NCI-H1105 treated with DMSO at 0.1 percent for 48 hours (cell line): ENCODE measurements around the gene INHA.

Experiments used
- DNase-seq: peaks from one replicate; lab custom pipeline; 2025; lab: John Stamatoyannopoulos, UW

The INHA gene

DNA sequence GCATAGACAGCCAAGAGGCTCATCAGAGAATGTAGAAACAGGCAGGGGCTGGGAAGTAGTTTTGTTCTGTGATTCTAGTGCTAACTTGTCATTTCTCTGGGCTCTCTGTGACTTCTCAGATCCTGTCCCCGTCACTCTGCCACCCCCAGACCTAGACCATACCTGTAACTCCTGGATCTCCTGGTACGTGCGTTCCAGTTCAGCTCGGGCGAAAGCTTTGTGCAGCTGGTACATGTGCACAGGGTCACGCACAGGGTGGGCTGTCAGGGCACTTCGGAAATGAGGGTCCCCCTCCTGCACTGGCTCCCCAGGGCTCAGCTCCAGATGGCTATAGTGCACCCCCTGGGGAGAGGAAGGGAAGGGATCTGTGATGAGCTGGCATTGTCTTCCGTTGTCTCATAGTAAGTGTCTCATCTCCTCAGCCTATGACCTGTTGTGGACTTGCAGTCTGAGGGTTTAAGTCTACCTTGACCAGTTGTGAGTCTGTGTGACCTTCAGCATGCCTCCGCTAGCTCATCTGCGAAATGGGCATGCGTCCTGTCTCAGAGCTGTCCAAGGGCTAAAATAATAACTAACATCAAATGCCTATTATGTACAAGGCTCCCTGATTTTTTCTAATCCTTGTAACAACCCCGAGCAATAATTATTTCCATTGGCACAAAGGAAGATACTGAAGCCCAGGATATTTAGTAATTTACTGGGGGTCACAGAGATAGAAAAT, 31.2 kb upstream of the INHA start:
- DNase-seq: no peak

DNA sequence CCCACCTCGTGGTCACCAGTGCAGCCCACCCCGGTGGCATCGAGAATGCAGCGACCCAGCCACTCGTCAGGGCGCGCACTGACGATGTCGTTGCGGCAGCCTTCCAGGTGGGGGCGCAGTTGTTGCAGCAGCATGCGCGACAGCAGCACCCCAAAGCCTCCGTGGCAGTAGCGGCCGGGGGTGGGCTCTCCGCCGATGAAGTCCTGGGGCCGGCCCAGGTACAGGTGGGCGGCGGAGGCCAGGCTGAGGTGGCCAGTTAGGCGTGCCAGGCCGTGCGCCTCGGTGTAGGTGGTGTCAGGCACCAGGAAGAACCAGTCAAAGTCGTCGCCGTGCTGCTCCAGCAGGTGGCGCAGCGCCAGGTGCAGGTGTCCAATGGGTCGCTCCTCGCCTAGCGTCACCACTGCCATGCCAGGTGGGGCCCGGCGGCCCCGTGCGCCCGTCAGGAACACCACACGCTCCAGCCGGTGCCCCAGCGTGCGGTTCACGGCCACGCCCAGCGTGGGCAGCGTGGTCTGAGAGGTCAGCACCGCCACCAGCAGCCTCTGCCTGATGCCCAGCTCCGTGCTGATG, 30.4 kb upstream of the INHA start:
- DNase-seq: peak; percentile 77

DNA sequence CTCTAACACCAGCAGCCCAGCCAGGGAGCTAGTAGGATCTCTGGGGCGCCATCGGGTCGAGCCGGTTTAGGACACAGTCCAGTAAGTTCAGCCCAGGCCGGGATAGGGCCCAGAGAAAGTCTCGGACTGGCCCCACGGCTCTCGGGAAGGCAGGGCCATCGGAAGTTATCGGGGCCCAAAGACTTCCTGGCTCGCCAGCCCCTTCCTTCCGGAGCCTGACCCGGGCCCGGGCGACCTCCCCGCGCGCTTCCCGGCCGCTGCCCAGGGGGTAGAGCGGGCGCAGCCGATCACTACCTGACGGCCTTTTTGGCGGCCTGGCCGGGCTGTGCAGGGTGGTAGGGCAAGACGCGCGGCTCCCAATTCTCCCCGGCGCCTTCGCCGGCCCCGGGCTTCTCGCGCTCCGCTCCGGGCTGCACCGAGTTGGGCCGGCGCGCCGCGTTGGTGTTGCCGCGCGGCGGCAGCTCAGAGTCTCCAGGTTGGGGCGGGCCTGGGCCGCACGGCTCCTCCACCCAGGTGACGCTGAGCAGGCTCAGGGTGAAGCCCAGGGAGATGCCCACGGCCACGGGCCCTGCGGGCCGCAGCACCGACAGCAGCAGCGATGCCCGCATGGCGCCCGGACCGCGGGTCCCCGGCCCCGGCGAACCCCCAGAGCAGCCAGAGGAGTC, 29.0 kb upstream of the INHA start:
- no peak for DNase-seq

DNA sequence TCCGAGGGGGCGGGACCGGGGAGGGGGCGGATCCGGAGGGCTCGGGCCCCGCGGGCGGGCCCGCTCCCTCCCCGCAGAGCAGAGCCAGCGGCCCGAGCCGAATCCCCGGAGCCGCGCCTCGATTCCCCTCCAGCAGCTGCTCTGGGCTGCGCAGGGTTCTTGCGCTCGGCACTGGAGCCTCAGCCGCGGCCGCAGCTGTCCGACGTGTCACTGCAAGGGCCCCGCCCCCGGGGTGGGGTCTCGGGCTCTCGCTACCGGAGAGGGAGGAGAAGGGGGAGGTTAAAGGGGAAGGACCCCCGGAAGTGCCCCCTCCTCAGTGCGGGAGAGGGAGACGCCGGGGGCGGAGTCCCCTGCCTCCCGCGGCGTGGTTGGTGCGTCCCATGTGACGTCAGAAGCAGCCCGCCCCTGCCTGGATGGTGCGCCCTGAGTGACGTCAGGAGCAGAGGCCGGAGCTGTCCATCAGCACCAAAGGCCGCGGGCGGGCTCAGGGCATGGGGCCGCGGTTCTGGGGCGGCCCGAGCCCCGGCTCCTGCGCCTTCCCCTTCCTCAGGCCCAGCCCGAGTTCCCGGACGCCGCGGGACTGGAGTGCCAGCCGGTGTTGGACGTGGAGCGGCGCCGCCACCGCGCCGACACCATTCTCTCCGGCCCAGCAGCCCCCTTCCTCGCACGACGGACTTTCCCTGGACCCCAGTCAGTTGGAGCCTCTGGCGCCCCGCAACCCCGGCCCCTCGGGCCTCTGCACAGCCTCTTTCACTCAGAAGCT, 28.3 kb upstream of the INHA start, which contains the start of the genes CHPF and TMEM198:
Gene CHPF, minus strand, starts transcription at position 214 of the 763 bp plus-strand sequence. CDS start 271 bp downstream, outside the sequence.
Gene TMEM198, plus strand, starts transcription at position 433 of the 763 bp plus-strand sequence. CDS start 700 bp downstream, outside the sequence.
- peak; percentile 94 for DNase-seq

DNA sequence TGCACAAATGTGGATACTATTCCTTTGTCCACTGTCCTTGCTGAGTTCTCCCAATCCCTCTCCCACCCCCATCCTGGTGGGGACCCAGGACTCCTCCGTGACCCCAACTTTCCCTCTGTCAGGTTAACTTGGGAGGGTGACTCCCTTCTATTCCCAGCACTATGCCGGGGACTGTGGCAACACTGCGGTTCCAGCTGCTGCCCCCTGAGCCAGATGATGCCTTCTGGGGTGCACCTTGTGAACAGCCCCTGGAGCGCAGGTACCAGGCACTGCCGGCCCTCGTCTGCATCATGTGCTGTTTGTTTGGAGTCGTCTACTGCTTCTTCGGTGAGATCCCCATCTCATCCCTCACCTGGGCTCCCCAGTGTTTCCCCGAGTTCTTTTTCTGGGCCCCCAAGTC, 27.5 kb upstream of the INHA start:
- no peak for DNase-seq

DNA sequence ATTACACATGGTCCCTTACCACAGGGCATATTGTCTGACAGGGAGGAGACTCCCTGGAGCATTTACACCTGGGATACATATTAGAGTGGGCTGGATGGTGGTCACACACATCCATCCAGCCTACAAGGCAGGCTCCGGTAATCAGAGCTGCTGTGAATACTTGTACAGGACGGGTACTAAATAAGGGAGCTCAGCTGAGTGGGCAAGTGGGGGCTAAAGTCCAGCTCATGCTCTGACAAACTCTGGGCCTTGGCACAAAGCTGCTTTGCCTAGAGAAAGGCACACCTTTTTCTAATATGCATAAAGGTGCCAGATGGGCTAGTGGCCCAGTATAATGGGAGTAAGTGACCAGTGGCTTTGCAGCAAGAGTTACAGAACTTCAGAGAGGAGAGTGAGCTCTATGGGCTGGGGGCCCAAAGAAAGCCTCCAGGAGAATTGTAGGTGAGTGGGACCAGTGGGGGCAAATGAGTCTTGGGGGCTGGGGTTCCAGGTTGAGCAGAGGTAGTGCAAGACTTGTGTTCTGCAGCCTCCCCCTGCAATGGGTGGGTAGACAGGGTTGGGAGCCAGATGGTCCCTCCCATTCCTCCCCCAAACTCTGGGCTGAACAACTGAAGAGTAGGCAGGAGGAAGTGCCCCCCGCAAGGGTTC, 26.7 kb upstream of the INHA start:
- no peak for DNase-seq

DNA sequence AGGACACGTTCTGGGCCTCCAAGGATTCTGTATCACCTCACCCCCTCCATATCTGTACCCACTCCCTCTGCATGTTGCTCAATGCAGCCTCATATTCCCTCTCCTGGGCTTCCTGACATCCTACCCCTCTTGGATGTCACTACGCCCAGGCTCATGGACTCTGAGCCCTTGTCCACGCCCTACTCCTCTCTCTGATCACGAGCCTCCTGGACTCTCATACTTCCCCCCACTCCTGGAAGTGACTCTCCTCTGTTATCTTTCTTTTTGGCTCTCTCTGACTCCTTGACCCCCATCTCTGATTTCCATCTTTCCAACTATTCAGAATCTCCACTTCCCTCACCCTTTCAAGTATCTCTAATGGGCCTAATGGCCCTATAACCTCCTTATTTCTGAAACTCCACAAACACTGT, 26.2 kb upstream of the INHA start:
- DNase-seq: no peak

DNA sequence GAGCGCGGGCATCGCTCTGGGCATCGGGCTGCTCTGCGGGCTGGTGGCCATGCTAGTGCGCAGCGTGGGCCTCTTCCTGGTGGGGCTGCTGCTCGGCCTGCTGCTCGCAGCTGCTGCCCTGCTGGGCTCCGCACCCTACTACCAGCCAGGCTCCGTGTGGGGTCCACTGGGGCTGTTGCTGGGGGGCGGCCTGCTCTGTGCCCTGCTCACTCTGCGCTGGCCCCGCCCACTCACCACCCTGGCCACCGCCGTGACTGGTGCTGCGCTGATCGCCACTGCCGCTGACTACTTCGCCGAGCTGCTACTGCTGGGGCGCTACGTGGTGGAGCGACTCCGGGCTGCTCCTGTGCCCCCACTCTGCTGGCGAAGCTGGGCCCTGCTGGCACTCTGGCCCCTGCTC, 24.5 kb upstream of the INHA start:
- DNase-seq: no peak

DNA sequence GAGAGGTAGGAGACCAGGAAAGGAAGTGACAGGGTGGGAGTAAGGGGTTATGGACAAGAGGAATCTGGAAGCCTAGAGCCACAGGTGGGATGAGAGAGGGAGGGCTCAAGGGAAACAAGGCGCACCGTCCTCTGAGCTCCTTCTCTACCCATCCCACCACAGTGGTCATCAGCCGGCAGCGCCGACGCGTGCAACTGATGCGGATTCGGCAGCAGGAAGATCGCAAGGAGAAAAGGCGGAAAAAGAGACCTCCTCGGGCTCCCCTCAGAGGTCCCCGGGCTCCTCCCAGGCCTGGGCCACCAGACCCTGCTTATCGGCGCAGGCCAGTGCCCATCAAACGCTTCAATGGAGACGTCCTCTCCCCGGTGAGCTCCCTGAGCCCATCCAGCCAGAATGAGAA, 23.1 kb upstream of the INHA start:
- DNase-seq: no peak

DNA sequence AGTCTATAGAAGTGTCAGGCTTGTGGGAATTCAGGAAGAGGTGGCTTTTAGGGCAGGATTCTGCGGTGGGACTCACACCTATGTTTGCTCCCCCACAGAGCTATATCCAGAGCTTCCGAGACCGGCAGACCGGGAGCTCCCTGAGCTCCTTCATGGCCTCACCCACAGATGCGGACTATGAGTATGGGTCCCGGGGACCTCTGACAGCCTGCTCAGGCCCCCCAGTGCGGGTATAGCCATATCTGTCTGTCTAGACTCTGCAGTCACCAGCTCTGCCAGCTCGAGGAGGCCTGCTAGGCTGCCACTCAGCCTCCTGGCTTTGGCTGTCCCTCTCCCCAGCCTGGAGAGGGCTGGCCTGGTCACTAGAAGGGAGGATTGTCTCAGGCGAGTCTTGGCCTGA, 22.5 kb upstream of the INHA start:
- DNase-seq: no peak

DNA sequence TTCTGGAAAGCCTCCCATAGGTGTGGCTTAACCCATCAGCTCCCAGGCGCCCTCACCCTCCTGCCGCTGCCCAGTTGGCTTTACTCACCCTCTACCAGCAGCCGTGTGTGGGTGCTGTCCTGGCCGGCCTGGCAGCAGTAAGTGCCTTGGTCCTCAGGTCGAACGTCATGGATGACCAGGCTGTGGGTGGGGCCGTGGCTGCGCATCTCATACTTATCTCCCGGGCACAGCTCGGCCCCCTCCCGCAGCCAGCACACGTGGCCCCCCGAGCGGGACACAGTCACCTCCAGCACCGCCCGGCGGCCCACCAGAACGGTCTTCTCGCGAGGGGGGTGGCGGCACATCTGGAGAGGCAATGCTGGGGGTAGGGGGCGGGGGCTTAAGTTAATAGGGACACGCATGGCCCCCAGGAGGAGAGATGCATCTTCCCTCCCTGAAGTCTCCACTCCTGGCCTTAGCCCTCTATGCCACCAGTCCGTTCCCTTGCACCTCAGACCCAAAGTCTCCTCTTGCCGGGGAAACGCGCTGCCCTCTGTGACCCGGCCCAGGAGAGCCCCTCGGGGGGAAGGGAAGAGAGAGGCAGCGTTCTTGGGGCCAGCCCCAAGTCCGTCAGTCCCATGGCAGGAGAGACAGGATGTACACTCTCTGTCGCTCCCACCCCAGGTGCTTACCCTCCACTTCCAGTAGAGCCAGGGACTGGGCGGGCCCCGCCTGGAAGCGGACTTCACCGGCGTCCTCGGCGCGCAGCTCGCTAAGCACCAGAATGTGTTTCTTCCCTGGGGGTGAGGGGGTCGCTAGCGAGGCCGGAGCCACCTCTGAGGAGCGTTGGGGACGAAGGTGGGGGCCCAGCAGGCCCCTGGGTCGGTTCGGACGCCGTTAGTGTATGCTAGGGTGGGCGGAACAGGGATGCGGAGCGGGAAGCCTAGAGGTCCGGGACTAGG, 20.4 kb upstream of the INHA start:
- peak; percentile 68 for DNase-seq

DNA sequence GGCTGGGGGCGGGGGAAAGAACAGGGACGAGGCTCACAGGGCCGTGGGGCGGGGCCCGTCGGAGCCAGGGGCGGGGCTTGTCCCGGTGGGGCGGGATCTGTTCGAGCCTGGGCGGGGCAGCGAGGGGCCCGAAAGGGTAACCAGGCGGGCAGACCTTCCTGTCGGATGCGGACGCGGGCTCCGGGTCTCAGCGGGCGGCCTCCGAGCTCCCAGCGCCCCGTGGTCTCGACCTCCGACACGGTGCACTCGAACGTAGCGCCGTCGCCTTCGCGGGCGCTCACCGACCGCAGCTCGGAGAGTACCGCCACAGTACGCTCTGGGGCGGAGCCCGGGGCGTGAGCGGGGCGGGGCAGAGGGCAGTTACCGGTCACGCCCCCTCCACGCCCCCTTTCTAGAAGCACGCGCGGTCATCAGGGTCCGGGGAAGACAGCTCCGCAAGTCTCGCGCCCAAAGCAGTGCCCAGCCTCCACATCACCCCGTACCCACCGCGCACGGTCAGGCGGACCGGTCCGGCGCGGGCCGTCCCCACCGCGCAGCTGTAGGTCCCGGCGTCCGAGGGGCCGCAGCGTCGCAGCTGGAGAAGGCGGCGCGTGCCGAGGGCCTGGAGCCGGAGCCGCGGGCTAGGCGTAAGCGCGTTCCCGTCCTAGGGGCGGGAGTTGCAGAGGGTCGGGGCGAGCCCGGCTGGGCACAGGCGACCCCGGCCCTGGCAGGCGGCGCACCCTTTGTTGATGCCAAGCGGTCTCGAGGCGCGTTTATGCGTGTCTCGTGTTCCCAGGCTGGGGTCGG, 19.5 kb upstream of the INHA start:
- DNase-seq: peak; percentile 77

DNA sequence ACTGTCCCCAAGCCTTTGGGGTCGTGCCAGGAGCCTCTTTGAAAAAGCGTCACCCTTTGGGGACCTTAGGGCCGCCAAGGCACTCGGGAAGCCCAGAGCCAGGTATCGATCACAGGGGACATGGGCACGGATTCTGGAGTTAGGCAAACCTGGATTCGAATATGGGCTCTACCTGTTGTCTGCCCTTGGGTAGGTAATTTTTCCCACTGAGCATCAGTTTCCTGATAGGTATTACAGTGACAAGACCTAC, 19.0 kb upstream of the INHA start:
- no peak for DNase-seq

DNA sequence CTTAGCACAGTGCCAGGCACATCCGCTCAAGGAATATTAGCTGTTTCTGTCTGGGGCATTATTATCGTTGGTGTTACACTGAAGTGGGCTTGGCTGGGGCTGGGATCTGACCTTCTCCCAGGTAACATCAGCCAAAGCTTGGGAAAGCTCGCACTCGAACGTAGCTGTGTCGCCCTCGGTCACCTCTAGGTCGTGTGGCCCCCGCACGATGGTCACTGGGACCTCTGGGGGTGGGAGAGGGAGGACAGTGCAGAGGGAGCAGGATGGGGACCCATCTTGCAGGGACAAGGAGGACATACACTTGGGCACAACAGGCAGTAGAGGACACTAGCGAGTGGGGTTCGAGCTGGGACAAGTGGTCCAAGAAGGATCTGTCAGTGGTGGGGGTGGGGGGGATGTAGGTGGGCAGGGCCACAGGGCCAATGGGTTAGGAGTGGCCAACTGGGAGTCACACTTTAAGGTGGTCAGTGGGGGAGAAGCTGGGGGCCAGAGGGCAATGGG, 18.6 kb upstream of the INHA start:
- no peak for DNase-seq

DNA sequence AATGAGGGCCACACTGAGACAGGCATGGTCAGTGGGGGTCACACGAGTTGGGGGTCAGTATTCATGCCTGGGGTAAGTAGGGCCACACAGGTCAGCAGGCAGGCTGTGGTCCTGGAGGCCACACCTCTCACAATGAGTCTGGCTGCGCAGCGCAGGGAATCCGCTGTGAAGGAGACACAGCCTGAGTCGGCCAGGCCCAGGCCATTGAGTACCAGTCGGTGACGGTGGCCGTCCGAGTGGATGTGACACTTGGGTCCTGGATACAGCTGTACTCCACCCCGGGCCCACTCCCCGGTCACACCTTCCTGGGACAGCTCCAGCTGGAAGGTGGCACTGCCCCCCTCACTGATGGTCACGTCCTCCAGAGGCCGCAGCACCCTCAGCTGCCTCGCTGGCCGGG, 17.8 kb upstream of the INHA start:
- no peak for DNase-seq

DNA sequence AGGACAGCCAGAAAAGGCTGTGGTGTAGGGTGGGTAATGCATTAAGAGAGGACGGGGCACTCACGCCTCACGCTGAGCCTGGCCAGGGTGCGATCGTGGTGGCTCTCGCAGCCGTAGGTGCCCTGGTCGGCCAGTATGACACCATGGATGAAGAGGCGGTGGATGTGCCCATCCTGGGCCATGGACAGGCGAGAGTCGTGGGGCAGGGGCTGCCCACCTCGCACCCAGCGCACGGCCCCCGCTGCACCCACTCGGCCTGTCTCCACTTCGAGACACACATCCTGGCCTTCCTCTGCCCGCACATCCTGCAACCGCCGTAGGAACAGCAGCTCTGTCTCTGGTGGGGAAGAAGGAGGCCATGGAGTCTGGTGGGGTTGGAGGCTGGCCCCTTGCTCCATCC, 16.2 kb upstream of the INHA start:
- DNase-seq: no peak

DNA sequence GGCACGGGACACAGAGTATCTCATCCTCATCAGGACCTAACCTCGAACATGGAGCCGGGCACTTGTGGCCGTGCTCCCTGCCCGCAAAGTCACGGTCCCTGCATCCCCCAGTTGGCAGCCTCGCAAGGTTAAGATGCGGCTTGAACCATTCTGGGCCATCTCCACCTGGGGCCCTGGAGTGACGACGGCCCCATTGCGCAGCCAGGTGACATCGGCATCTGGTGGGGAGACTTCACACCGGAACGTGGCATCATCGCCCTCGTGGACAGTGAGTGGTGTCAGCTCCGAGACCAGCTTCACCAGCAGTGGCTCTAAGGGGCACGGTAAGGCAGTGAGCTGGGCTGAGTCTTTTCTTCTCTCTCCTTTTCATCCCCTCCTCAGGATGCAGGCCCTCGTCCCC, 15.7 kb upstream of the INHA start:
- no peak for DNase-seq

DNA sequence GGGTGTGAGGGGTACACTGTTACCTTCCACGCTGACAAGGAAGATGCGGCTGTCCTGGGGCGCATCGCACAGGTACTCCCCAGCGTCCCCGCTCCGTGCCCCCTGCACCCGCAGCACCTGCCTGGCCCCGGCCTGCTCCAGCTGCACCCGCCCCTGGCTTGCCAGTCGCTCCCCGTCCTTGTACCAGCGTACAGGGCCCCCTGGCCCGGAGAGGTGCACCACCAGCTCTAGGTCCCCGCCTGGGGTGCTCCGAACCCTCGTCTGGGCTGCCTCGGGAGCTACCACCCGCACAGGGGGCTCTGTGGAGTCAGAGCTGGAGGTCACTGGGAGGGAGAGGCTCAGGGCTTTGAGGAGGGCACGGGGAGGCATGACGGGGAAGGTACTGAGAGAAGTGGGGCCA, 14.8 kb upstream of the INHA start:
- DNase-seq: no peak

DNA sequence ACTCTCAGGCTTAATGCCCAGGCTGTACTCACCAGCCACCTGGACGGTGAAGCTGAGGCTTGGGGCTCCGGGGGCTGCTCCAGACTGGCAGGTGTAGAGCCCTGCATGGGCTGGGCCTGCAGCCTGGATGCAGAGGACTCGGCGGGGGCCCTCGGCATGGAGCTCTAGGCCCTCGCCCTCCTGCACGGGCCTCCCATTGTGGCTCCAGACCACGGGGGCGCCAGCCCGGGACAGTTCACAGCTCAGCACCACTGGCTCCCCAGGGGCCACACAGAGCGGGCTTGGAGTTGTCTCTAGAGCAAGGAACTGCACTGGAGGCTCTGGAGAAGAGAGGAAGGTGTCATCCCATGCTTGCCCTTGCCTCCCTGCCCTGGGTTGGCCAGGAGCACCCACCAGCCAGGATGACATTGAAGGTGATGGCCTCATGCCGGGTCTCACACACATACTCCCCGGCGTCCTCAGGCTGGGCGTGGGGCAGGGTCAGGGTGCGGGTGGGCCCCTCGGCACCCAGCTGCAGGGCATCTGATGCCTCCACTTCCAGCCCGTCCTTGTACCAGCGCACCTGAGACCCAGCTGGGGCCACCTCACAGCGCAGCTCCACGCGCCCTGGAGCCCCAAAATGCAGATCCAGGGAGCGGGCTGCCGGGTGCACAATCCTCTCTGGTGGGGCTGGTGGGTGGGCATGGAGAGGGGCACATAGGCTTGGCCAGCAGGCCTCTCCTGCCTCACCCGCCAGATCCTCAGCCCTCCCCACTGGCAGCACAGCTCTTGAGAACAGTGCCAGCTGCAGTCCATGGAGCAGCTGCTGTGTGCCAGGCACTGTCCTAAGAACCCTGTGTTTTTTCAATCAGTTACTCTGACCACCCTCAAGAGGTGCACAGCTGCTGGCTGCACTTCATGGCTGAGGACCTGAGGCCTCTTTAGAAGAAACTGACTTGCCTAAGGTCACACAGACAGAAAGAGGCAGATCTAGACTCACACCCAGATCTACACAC, 14.0 kb upstream of the INHA start:
- DNase-seq: no peak
